WTC11 (cell line): ENCODE data around the gene CELSR1. TPM values are rescaled to one million over a fixed set of nuclear protein-coding genes. Genes with fewer than 3 reads are reported as not detected.
A peak's percentile ranks its signal among the peaks of the same experiment; 100 is the strongest.

ENCODE experiments used
- ATAC-seq: fragments of 200-7000 bp; cut with Tn5 transposase; 2 replicates; pipeline ENCODE4 v1.10.0; 2021; ENCODE audit warnings: mild to moderate bottlenecking, moderate library complexity
- CTCF ChIA-PET: fragments of 300-600 bp; sonication (Branson Sonifier 250); formaldehyde crosslinking; loops from one replicate; lab custom pipeline; 2021; ENCODE audit warnings: antibody characterized with exemption; lab: Charles Lee
- POLR2A ChIA-PET: fragments of 350-600 bp; sonication (Branson Sonifier 250); formaldehyde crosslinking; loops from one replicate; lab custom pipeline; 2021; ENCODE audit warnings: antibody characterized with exemption; lab: Charles Lee
- DNase-seq: peaks from one replicate; pipeline ENCODE4 v3.0.0; 2021; ENCODE audit warnings: low spot score
- H3K27ac Mint-ChIP-seq: 2 replicates; pipeline ENCODE4 v1.8.0; 2021; ENCODE audit warnings: mixed read lengths
- H3K27me3 Mint-ChIP-seq: 2 replicates; pipeline ENCODE4 v1.8.0; 2021; ENCODE audit warnings: low read depth, mild to moderate bottlenecking, moderate library complexity, mixed read lengths
- H3K36me3 Mint-ChIP-seq: 2 replicates; pipeline ENCODE4 v1.8.0; 2021; ENCODE audit warnings: mixed read lengths
- H3K4me1 Mint-ChIP-seq: 2 replicates; pipeline ENCODE4 v1.8.0; 2022; ENCODE audit warnings: mixed read lengths
- H3K4me3 Mint-ChIP-seq: 2 replicates; pipeline ENCODE4 v1.8.0; 2021; ENCODE audit warnings: mild to moderate bottlenecking, moderate library complexity, mixed read lengths
- H3K9me3 Mint-ChIP-seq: 2 replicates; pipeline ENCODE4 v1.8.0; 2021; ENCODE audit warnings: mixed read lengths
- ATF1 ChIP-seq: sonication (generic); formaldehyde crosslinking; IDR thresholded peaks from 2 replicates; pipeline ENCODE4 v1.8.1; 2023; ENCODE audit warnings: mild to moderate bottlenecking, moderate library complexity, missing genetic modification reagents
- CREB1 ChIP-seq: sonication (generic); formaldehyde crosslinking; IDR thresholded peaks from 2 replicates; pipeline ENCODE4 v1.8.0; 2023; ENCODE audit warnings: mild to moderate bottlenecking, missing genetic modification reagents
- EMX1 ChIP-seq: fragments of 250-450 bp; sonication (Bioruptor Pico); IDR thresholded peaks from 2 replicates; pipeline ENCODE4 v1.8.0; 2021; ENCODE audit warnings: mild to moderate bottlenecking
- ETV6 ChIP-seq: sonication (generic); formaldehyde crosslinking; IDR thresholded peaks from 2 replicates; pipeline ENCODE4 v1.8.1; 2022; ENCODE audit warnings: mild to moderate bottlenecking, missing genetic modification reagents
- HMGA2 ChIP-seq: fragments of 250-450 bp; sonication (Bioruptor Pico); IDR thresholded peaks from 2 replicates; pipeline ENCODE4 v1.4.0; 2021; ENCODE audit warnings: mild to moderate bottlenecking, moderate library complexity
- JUN ChIP-seq: sonication (generic); formaldehyde crosslinking; IDR thresholded peaks from 2 replicates; pipeline ENCODE4 v1.8.0; 2023; ENCODE audit warnings: mild to moderate bottlenecking, missing genetic modification reagents
- NFE2L1 ChIP-seq: sonication (generic); formaldehyde crosslinking; IDR thresholded peaks from 2 replicates; pipeline ENCODE4 v1.8.1; 2023; ENCODE audit warnings: missing genetic modification reagents
- PRDM15 ChIP-seq: sonication (generic); formaldehyde crosslinking; IDR thresholded peaks from 2 replicates; pipeline ENCODE4 v1.8.0; 2022; ENCODE audit warnings: missing genetic modification reagents
- PRRX2 ChIP-seq: fragments of 250-450 bp; sonication (Bioruptor Pico); IDR thresholded peaks from 2 replicates; pipeline ENCODE4 v1.8.0; 2021; ENCODE audit warnings: mild to moderate bottlenecking
- TCF7 ChIP-seq: sonication (generic); formaldehyde crosslinking; IDR thresholded peaks from 2 replicates; pipeline ENCODE4 v1.8.0; 2022; ENCODE audit warnings: mild to moderate bottlenecking, low read depth, missing genetic modification reagents, moderate library complexity
- ZNF121 ChIP-seq: sonication (generic); formaldehyde crosslinking; IDR thresholded peaks from 2 replicates; pipeline ENCODE4 v1.8.0; 2023; ENCODE audit warnings: missing genetic modification reagents
- ZNF281 ChIP-seq: sonication (generic); formaldehyde crosslinking; IDR thresholded peaks from 2 replicates; pipeline ENCODE4 v1.8.0; 2023; ENCODE audit warnings: mild to moderate bottlenecking, missing genetic modification reagents
- ZNF416 ChIP-seq: fragments of 250-450 bp; sonication (Bioruptor Pico); IDR thresholded peaks from 2 replicates; pipeline ENCODE4 v1.9.0; 2021; ENCODE audit warnings: mild to moderate bottlenecking, inconsistent platforms
- total RNA-seq: library from RNA; stranded (reverse); gene quantifications from 3 replicates; pipeline ENCODE4 v1.2.3, GENCODE V29; 2021
- TF ChIP-seq, protein P1 (sequence below): sonication (generic); formaldehyde crosslinking; IDR thresholded peaks from 2 replicates; pipeline ENCODE4 v1.8.1; 2023; ENCODE audit warnings: mild to moderate bottlenecking, missing genetic modification reagents
- TF ChIP-seq, protein P2 (sequence below): sonication (generic); formaldehyde crosslinking; IDR thresholded peaks from 2 replicates; pipeline ENCODE4 v1.8.0; 2022; ENCODE audit warnings: mild to moderate bottlenecking, missing genetic modification reagents
- TF ChIP-seq, protein P3 (sequence below): sonication (generic); formaldehyde crosslinking; IDR thresholded peaks from 2 replicates; pipeline ENCODE4 v1.8.1; 2022; ENCODE audit warnings: low read depth, mild to moderate bottlenecking, moderate library complexity, missing genetic modification reagents, borderline replicate concordance
- TF ChIP-seq, protein P4 (sequence below): fragments of 250-450 bp; sonication (Bioruptor Pico); IDR thresholded peaks from 2 replicates; pipeline ENCODE4 v1.9.0; 2021; ENCODE audit warnings: mild to moderate bottlenecking

CELSR1 gene
- total RNA-seq, 1 experiment from 2014 or later = 16.8 TPM

DNA sequence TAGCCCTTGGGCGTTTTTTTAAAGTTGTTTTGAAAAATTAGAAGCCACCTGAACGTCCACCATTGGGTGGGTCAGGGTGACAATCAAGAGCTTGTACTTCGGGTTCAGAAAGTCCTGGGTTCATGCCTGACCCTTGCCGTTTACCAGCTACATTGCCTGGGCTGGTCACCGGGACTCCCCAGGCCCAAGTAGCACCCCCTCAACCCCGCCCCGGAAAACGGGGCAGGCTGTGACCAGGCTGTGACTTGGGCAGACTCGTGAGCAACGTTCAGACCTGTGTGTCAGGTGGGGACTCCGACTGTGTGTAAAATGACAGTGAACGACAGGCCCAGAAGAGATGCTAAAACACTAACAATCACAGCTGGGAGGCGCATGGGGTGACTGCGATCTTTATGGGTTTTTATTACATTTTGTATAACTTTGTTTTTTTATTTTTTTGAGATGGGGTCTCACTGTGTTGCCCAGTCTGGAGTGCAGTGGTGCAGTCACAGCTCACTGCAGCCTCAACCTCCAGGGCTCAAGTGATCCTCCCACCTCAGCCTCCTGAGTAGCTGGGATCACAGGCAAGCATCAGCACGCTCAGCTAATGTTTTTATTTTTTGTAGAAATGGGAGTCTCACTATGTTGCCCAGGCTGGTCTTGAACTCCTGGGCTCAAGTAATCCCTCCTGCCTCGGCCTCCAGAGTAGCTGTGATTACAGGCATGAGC lies 145.1 kb downstream of the CELSR1 start:
- Mint-ChIP-seq H3K36me3 (no peaks in the 10 kb centered on the region), H3K27me3 (no peaks in the 10 kb centered on the region), H3K4me3 (no peak overlapping the region), H3K27ac (no peak overlapping the region), H3K9me3 (no peaks in the 10 kb centered on the region), H3K4me1 (0 out of 2 replicates have a peak, but pooled peaks cover 3% of the 10 kb centered on the region)
- ChIA-PET POLR2A (no interaction called here), CTCF (interaction anchor here (1.0 to 2.6 kb wide), 2 partner anchors 25 to 171 kb away, joined by 4 to 17 read pairs; no protein-coding TSS in a partner anchor)
- ATAC-seq (no peak), DNase-seq (no peak)
- peak; percentile 91 for TF ChIP-seq ZNF121 (CRISPR knock-in tag)
- TF ChIP-seq, protein P1, sequence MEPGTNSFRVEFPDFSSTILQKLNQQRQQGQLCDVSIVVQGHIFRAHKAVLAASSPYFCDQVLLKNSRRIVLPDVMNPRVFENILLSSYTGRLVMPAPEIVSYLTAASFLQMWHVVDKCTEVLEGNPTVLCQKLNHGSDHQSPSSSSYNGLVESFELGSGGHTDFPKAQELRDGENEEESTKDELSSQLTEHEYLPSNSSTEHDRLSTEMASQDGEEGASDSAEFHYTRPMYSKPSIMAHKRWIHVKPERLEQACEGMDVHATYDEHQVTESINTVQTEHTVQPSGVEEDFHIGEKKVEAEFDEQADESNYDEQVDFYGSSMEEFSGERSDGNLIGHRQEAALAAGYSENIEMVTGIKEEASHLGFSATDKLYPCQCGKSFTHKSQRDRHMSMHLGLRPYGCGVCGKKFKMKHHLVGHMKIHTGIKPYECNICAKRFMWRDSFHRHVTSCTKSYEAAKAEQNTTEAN = no peak

DNA sequence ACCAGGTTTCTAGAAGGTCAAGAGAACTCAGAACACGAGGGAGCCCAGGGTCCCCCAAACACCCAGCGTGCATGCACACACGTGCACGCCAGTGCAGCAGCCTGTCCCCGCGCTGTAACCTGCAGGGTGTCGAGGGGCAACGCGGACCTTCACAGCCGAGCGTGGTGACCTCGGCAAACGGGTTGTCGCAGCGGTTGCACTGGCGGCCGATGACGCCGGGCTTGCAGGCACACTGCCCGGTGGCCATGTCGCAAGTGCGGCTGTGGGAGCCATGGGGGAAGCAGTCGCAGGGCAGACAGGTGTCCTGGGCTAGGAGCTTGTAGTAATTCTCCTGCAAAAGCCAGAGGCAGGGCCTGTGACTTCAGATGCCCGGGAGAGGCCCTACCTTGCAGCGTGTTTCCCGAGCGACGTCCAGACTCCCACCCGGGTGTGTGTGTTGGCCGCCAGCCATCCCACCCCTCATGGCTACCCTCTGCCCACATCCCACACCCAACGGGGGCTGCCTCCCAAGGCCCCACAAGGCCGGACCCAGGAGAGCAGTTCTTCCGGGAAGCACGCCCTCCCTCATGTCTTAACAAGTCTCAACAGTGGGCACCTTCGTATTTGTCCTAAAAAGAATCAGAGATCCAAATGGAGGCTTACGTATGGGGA lies 145.8 kb downstream of the CELSR1 start:
- ATAC-seq (no peak), DNase-seq (no peak)
- TF ChIP-seq ZNF281 = no peak
- TF ChIP-seq HMGA2 = no peak
- TF ChIP-seq, protein P2, sequence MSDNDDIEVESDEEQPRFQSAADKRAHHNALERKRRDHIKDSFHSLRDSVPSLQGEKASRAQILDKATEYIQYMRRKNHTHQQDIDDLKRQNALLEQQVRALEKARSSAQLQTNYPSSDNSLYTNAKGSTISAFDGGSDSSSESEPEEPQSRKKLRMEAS (CRISPR knock-in tag) = no peak
- no peak for TF ChIP-seq TCF7
- TF ChIP-seq EMX1 (CRISPR knock-in tag) = no peak
- TF ChIP-seq, protein P3, sequence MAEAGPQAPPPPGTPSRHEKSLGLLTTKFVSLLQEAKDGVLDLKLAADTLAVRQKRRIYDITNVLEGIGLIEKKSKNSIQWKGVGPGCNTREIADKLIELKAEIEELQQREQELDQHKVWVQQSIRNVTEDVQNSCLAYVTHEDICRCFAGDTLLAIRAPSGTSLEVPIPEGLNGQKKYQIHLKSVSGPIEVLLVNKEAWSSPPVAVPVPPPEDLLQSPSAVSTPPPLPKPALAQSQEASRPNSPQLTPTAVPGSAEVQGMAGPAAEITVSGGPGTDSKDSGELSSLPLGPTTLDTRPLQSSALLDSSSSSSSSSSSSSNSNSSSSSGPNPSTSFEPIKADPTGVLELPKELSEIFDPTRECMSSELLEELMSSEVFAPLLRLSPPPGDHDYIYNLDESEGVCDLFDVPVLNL (CRISPR knock-in tag) = no peak
- no peak for TF ChIP-seq JUN
- no peak for TF ChIP-seq ZNF416 (CRISPR knock-in tag)
- TF ChIP-seq PRDM15 (CRISPR knock-in tag) = no peak
- no peak for TF ChIP-seq PRRX2 (CRISPR knock-in tag)
- TF ChIP-seq ATF1 (CRISPR knock-in tag) = no peak
- TF ChIP-seq, protein P4, sequence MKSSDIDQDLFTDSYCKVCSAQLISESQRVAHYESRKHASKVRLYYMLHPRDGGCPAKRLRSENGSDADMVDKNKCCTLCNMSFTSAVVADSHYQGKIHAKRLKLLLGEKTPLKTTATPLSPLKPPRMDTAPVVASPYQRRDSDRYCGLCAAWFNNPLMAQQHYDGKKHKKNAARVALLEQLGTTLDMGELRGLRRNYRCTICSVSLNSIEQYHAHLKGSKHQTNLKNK (CRISPR knock-in tag) = no peak
- TF ChIP-seq CREB1 (CRISPR knock-in tag) = no peak
- TF ChIP-seq NFE2L1 (CRISPR knock-in tag) = no peak
- no peak for TF ChIP-seq ETV6
- Mint-ChIP-seq H3K9me3 (no peaks in the 10 kb centered on the region), H3K27me3 (no peaks in the 10 kb centered on the region), H3K4me1 (0 out of 2 replicates have a peak, but pooled peaks cover 3% of the 10 kb centered on the region), H3K36me3 (no peaks in the 10 kb centered on the region), H3K27ac (no peak overlapping the region), H3K4me3 (no peak overlapping the region)
- ChIA-PET CTCF (interaction anchor here (2.6 kb wide), 1 partner anchor 24 kb away, joined by 17 read pairs; no protein-coding TSS in a partner anchor), POLR2A (no interaction called here)
